ENCODE results near the gene ANKRD55. TPM values are rescaled to one million over a fixed set of nuclear protein-coding genes. Genes with fewer than 3 reads are reported as not detected.
"Not testable (repeated sequence)": the region's sequence is repeated elsewhere in the genome, so short reads cannot be mapped to it uniquely, and the experiment has no call there.

The ANKRD55 gene
- total RNA-seq, 1 donor from 2014 or later = not detected

- H3K27ac Mint-ChIP-seq = no peak overlapping the region
- H3K4me3 Mint-ChIP-seq = no peak overlapping the region
- no peaks in the 10 kb centered on the region for H3K27me3 Mint-ChIP-seq
- H3K4me1 Mint-ChIP-seq (ENCODE audit: unreplicated experiment) = peaks cover 4% of the 10 kb centered on the region
- no peaks in the 10 kb centered on the region for H3K36me3 Mint-ChIP-seq
- TF ChIP-seq, protein P1, sequence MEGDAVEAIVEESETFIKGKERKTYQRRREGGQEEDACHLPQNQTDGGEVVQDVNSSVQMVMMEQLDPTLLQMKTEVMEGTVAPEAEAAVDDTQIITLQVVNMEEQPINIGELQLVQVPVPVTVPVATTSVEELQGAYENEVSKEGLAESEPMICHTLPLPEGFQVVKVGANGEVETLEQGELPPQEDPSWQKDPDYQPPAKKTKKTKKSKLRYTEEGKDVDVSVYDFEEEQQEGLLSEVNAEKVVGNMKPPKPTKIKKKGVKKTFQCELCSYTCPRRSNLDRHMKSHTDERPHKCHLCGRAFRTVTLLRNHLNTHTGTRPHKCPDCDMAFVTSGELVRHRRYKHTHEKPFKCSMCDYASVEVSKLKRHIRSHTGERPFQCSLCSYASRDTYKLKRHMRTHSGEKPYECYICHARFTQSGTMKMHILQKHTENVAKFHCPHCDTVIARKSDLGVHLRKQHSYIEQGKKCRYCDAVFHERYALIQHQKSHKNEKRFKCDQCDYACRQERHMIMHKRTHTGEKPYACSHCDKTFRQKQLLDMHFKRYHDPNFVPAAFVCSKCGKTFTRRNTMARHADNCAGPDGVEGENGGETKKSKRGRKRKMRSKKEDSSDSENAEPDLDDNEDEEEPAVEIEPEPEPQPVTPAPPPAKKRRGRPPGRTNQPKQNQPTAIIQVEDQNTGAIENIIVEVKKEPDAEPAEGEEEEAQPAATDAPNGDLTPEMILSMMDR (conservative IDR thresholded peaks at IDR 0.05) = no peak
- DNase-seq (ENCODE audit: extremely low spot score, unreplicated experiment) = no peak
- peaks cover 4% of the 10 kb centered on the region for H3K9me3 Mint-ChIP-seq
These were observed 127.4 kb downstream of the ANKRD55 start for GRCh38 chr5:56105511-56106291.

GRCh38 chr5:56102889-56103288, 130.2 kb downstream of the ANKRD55 start:
- H3K36me3 Mint-ChIP-seq = peaks cover 3% of the 10 kb centered on the region
- TF ChIP-seq, protein P1 (conservative IDR thresholded peaks at IDR 0.05) = no peak
- no peaks in the 10 kb centered on the region for H3K27me3 Mint-ChIP-seq
- H3K4me3 Mint-ChIP-seq = no peak overlapping the region
- H3K9me3 Mint-ChIP-seq = peaks cover 11% of the 10 kb centered on the region
- H3K27ac Mint-ChIP-seq = no peak overlapping the region
- DNase-seq (ENCODE audit: extremely low spot score, unreplicated experiment) = no peak
- peaks cover 12% of the 10 kb centered on the region for H3K4me1 Mint-ChIP-seq (ENCODE audit: unreplicated experiment)

DNA sequence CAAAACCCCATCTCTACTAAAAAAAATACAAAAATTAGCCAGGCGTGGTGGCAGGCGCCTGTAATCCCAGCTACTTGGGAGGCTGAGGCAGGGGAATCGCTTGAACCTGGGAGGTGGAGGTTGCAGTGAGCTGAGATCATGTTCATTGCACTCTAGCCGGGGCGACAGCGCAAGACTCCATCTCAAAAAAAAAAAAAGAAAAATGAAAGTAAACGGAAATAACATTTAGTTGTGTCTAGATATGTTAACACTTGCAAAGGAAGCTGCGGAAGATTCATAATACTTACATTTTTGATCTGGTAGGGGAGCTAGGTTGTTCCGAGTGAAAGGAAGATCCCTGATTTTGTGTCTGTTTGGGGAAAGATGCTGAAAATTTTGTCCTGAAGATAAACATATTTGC, 130.9 kb downstream of the ANKRD55 start:
- DNase-seq (ENCODE audit: extremely low spot score, unreplicated experiment); H3K4me3 Mint-ChIP-seq; H3K27me3 Mint-ChIP-seq; H3K36me3 Mint-ChIP-seq; H3K27ac Mint-ChIP-seq: not testable (repeated sequence)
- Mint-ChIP-seq H3K9me3 (peaks cover 11% of the 10 kb centered on the region), H3K4me1 (ENCODE audit: unreplicated experiment) (peaks cover 12% of the 10 kb centered on the region)

DNA sequence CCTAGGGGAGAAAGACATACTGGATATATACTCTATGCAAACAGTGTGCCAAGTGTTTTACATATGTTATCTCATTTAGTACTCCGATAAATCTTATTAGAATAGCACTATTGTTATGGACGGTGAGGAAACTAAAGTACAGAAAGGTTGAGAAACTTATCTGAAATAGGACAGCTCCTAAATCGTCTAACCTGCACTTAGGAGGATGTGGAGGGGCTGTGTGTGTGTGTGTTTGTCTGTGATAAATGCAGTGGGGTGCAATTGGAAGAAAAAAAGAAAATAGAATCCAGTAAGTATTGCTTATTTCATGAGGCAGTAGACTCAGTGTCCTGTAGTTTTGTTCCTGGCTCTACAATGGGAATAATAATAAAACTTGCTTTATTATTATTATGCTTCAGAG, 131.9 kb downstream of the ANKRD55 start:
- Mint-ChIP-seq H3K9me3 (peaks cover 11% of the 10 kb centered on the region), H3K36me3 (peaks cover 3% of the 10 kb centered on the region), H3K4me1 (ENCODE audit: unreplicated experiment) (peaks cover 12% of the 10 kb centered on the region), H3K4me3 (no peak overlapping the region), H3K27ac (no peak overlapping the region), H3K27me3 (no peaks in the 10 kb centered on the region)
- no peak for DNase-seq (ENCODE audit: extremely low spot score, unreplicated experiment)
- TF ChIP-seq, protein P1 (conservative IDR thresholded peaks at IDR 0.05) = no peak

GRCh38 chr5:56100439-56101176, 132.5 kb downstream of the ANKRD55 start:
- TF ChIP-seq, protein P1 (conservative IDR thresholded peaks at IDR 0.05) = no peak
- Mint-ChIP-seq H3K4me3 (no peak overlapping the region), H3K27ac (no peak overlapping the region), H3K36me3 (peaks cover 3% of the 10 kb centered on the region), H3K4me1 (ENCODE audit: unreplicated experiment) (peaks cover 8% of the 10 kb centered on the region), H3K9me3 (peaks cover 11% of the 10 kb centered on the region), H3K27me3 (no peaks in the 10 kb centered on the region)
- DNase-seq (ENCODE audit: extremely low spot score, unreplicated experiment) = no peak

GRCh38 chr5:56099346-56099745, 133.8 kb downstream of the ANKRD55 start:
- no peak for DNase-seq (ENCODE audit: extremely low spot score, unreplicated experiment)
- peaks cover 8% of the 10 kb centered on the region for H3K4me1 Mint-ChIP-seq (ENCODE audit: unreplicated experiment)
- H3K9me3 Mint-ChIP-seq = peaks cover 11% of the 10 kb centered on the region
- no peak overlapping the region for H3K27ac Mint-ChIP-seq
- no peaks in the 10 kb centered on the region for H3K27me3 Mint-ChIP-seq
- TF ChIP-seq, protein P1 (conservative IDR thresholded peaks at IDR 0.05) = no peak
- no peak overlapping the region for H3K4me3 Mint-ChIP-seq
- peaks cover 3% of the 10 kb centered on the region for H3K36me3 Mint-ChIP-seq

Data from type B pancreatic cell (in vitro differentiated cells).